ENCODE measurements around the gene NELFB.

The NELFB gene

GRCh38 chr9:137224830-137225694, 30.1 kb upstream of the NELFB start, which contains the start of gene CYSRT1:
Gene CYSRT1 (plus strand): TSS chr9:137225174. CDS start chr9:137225622, 448 bp downstream.
- peak; percentile 33 for DNase-seq

- DNase-seq, result no peak
Measured at GRCh38 chr9:137225699-137226331, 29.3 kb upstream of the NELFB start.

DNA sequence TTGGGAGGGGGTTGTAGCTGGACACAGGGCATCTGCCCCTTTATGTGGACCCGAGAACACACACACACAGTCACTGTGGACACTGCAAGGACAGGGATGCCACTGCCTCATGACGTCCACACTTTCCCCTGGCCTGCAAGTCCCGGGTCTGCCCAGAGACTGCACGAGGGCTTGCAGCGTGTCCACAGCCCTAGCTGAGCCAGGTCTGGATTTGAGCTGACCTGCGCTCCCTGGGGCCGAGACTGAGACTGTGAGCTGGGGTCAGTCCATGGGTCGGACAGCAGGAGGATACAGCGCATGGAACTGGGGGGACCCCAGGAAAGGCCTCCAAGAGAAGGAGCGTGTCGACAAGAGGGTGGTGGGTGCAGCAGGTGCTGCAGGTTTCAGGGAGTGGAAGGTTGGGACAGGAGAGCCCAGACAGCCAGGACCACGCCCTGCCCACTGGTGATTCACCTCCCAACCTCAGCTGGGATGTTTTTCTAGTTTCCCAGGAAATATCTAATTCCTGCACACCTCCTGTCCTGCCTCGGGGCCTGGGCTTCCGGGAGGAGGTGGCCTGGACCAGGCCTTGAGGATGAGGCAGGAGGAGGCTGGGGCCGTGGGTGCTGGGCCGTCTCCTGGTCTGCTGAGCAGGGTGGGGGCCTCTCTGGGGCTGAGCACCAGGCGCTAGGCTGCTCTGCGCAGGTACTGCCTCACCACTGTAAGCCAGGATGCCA, 28.6 kb upstream of the NELFB start:
- DNase-seq, result no peak

- DNase-seq, result peak; percentile 83
Measured at GRCh38 chr9:137227054-137227852, 27.9 kb upstream of the NELFB start, which contains the start of gene RNF224. Gene RNF224 (plus strand): TSS chr9:137227502. CDS start chr9:137228336, 834 bp downstream.

GRCh38 chr9:137227853-137228505, 27.1 kb upstream of the NELFB start:
- DNase-seq, result no peak

GRCh38 chr9:137228506-137228967, 26.6 kb upstream of the NELFB start:
- DNase-seq, result no peak

- no peak for DNase-seq
Measured at GRCh38 chr9:137228968-137229896, 25.9 kb upstream of the NELFB start.

- DNase-seq, result no peak
Measured at GRCh38 chr9:137229903-137230704, 25.0 kb upstream of the NELFB start.

- DNase-seq, result no peak
Measured at GRCh38 chr9:137230705-137231371, 24.3 kb upstream of the NELFB start, which contains the start of gene SLC34A3. Gene SLC34A3 (plus strand): TSS chr9:137230901. CDS start chr9:137231703, 802 bp downstream.

- DNase-seq, result no peak
Measured at GRCh38 chr9:137231372-137232039, 23.6 kb upstream of the NELFB start.

- DNase-seq, result no peak
Measured at GRCh38 chr9:137232101-137232500, 23.0 kb upstream of the NELFB start.

DNA sequence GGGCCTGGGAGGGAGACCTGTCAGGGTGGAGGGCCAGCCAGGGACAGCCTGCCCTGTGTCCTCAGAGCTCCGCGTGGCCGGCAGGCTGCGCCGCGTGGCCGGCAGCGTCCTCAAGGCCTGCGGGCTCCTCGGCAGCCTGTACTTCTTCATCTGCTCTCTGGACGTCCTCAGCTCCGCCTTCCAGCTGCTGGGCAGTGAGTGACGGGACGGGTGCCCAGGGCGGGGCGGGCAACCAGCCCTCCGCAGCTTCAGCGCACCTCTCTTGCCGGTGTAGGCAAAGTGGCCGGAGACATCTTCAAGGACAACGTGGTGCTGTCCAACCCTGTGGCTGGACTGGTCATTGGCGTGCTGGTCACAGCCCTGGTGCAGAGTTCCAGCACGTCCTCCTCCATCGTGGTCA, 22.6 kb upstream of the NELFB start:
- no peak for DNase-seq

- DNase-seq, result no peak
Measured at GRCh38 chr9:137233143-137233980, 21.8 kb upstream of the NELFB start.

DNA sequence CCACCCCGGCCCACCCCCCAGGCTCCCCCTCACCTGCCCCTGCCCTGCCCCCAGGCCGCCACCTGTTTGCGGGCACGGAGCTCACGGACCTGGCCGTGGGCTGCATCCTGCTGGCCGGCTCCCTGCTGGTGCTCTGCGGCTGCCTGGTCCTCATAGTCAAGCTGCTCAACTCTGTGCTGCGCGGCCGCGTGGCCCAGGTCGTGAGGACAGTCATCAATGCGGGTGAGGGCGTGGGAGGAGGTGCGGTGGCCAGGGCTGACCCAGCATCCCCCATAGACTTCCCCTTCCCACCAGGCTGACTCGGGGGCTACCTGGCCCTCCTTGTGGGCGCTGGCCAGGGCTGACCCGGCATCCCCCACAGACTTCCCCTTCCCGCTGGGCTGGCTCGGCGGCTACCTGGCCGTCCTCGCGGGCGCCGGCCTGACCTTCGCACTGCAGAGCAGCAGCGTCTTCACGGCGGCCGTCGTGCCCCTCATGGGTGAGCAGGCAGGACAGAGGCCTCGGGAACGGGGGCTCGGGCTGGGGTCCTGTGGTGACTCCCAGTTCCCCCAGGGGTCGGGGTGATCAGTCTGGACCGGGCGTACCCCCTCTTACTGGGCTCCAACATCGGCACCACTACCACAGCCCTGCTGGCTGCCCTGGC, 21.0 kb upstream of the NELFB start:
- DNase-seq, result no peak

DNA sequence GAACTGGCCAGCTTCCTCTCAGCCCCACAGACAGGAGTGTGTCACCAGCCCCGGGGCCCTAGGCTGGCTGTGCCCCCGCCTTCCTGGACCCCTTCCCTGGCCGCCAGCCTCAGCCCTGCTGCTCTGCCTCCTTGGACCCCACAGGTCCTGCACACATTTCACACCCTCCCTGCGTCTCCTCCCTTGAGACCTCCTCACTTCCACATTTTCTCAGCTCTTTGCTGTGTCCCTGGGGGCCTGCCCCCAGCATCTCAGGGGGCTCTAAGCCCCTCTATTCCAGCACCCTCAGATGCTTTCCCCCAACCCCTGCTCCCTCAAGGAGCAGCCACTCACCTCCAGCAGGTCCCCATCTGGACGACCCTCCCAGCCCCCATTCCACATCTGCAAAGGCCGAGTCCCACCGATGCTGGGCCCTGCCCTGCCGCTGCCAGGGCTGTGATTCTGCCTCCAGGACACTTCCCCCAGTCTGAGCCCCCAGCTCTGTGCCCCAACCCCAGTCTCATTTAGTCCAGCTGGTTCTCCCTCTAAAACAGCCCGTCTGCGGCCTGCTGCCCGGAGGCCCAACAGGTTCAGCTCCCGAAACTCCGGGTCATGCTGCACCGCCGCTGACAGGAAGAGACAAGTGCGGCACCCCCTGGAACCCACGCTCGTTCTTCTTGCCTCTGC, 20.2 kb upstream of the NELFB start:
- DNase-seq, result no peak

- DNase-seq, result no peak
Measured at GRCh38 chr9:137235424-137236237, 19.5 kb upstream of the NELFB start.

All from stimulated activated CD4-positive, alpha-beta T cell treated with anti-CD3 and anti-CD28 coated beads, Interleukin-1b, Interleukin-23, amount 100 ng/mL, for 48 hours (primary cell).